ENCODE results near the gene GABRB1. TPM values are rescaled to one million over a fixed set of nuclear protein-coding genes. Genes with fewer than 3 reads are reported as not detected.

Gene GABRB1
- total RNA-seq, 1 donor from 2014 or later, result not detected

DNA sequence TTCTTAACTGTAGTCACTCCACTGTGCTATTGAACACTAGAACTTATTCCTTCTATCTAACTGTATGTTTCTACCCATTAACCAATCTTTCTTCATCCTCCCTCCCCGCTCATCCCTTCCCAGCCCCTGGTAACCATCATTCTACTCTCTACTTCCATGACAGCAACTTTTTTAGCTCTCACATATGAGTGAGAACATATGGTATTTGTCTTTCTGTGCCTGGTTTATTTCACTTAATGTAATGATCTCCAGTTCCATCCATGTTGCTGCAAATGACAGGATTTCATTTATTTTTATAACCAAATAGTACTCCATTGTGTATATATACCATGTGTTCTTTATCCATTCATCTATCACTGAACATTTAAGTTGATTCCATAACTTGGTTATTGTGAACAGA lies 186.5 kb downstream of the GABRB1 start:
- no peak for TF ChIP-seq CTCF (IDR thresholded peaks at IDR 0.05; ENCODE audit: insufficient read depth, low read length, severe bottlenecking)
- Histone ChIP-seq H3K4me3 (ENCODE audit: low read depth, low read length) (no peak overlapping the region), H3K27me3 (ENCODE audit: control insufficient read depth, insufficient read depth, low read length) (no peaks in the 10 kb centered on the region), H3K36me3 (ENCODE audit: control insufficient read depth, insufficient read depth, low read length) (no peaks in the 10 kb centered on the region)
- DNase-seq (ENCODE audit: low read depth) (no peak), FAIRE-seq (no peak)

DNA sequence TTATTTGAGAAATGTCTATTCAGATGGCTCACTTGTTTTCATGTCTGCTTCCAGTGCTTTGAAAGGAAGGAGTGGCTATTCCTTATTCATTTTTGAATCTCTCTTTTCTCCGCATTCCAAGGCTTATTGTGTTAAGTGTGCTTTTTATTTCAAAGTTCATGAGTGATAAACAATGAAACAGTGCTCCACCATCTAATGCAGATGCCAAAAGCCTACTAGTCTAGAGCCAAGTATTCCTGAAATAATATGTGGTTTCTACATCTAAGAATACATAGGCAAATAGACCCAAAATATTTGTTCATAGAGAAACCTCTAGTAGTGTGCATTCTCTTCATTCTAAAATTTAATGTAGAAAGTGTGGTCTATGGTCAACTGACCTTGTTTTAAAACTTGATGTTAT lies 187.3 kb downstream of the GABRB1 start:
- DNase-seq (ENCODE audit: low read depth) (no peak), FAIRE-seq (no peak)
- TF ChIP-seq CTCF (IDR thresholded peaks at IDR 0.05; ENCODE audit: insufficient read depth, low read length, severe bottlenecking), result no peak

GRCh38 chr4:47219586-47219985 lies 188.2 kb downstream of the GABRB1 start:
- Histone ChIP-seq H3K4me3 (ENCODE audit: low read depth, low read length) (no peak overlapping the region), H3K27me3 (ENCODE audit: control insufficient read depth, insufficient read depth, low read length) (no peaks in the 10 kb centered on the region), H3K36me3 (ENCODE audit: control insufficient read depth, insufficient read depth, low read length) (no peaks in the 10 kb centered on the region)
- FAIRE-seq (no peak), DNase-seq (ENCODE audit: low read depth) (no peak)
- no peak for TF ChIP-seq CTCF (IDR thresholded peaks at IDR 0.05; ENCODE audit: insufficient read depth, low read length, severe bottlenecking)

More for the DNA sequence above, 187.3 kb downstream of the GABRB1 start:
- Histone ChIP-seq H3K4me3 (ENCODE audit: low read depth, low read length) (no peak overlapping the region), H3K27me3 (ENCODE audit: control insufficient read depth, insufficient read depth, low read length) (no peaks in the 10 kb centered on the region), H3K36me3 (ENCODE audit: control insufficient read depth, insufficient read depth, low read length) (no peaks in the 10 kb centered on the region)

- TF ChIP-seq CTCF (IDR thresholded peaks at IDR 0.05; ENCODE audit: insufficient read depth, low read length, severe bottlenecking), result no peak
- DNase-seq (ENCODE audit: low read depth), result peak; percentile 18
- Histone ChIP-seq H3K36me3 (ENCODE audit: control insufficient read depth, insufficient read depth, low read length) (no peaks in the 10 kb centered on the region), H3K27me3 (ENCODE audit: control insufficient read depth, insufficient read depth, low read length) (no peaks in the 10 kb centered on the region), H3K4me3 (ENCODE audit: low read depth, low read length) (no peak overlapping the region)
- no peak for FAIRE-seq
These were observed 190.4 kb downstream of the GABRB1 start for GRCh38 chr4:47221721-47222120.

DNA sequence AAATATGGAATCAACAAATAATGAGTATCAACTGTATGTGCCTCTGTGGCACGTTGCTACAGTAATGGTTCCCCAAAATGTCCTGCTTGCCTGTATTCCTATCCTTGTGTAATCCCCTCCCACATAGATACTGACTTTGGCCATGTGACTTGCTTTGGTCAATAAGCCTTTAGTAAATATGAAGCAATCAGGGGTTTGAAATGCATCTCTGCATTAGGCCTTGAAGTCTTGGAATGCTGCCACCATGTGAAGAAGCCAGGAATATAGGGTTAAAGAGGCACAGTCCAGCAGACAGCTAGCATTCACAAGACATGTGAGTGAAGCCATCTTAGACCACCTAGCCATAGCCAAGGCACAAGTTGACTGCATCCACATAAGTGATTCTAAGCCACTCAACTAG lies 190.9 kb downstream of the GABRB1 start:
- no peak overlapping the region for H3K4me3 ChIP-seq (ENCODE audit: low read depth, low read length)
- no peak for FAIRE-seq
- TF ChIP-seq CTCF (IDR thresholded peaks at IDR 0.05; ENCODE audit: insufficient read depth, low read length, severe bottlenecking), result no peak
- no peaks in the 10 kb centered on the region for H3K27me3 ChIP-seq (ENCODE audit: control insufficient read depth, insufficient read depth, low read length)
- no peak for DNase-seq (ENCODE audit: low read depth)
- no peaks in the 10 kb centered on the region for H3K36me3 ChIP-seq (ENCODE audit: control insufficient read depth, insufficient read depth, low read length)

DNA sequence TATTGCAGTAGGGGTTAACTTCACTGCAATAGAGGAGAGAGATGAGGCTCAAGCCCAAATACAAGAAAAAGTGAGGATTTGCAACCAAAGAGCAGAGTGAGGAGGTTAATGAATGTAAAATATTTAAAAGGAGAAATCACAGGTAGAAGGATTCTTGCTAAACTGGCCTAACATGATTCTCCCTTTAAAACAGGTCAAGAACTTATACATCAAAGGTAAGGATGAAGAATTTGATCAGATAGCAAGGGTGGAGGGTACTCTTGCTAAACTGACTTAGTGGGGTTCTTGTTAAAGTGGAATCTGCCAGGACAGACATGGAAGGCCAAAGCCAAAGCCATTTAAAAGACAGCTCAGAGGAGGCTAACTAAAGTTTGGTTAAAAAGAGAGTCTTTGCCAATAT lies 193.0 kb downstream of the GABRB1 start:
- Histone ChIP-seq H3K27me3 (ENCODE audit: control insufficient read depth, insufficient read depth, low read length) (no peaks in the 10 kb centered on the region), H3K36me3 (ENCODE audit: control insufficient read depth, insufficient read depth, low read length) (no peaks in the 10 kb centered on the region), H3K4me3 (ENCODE audit: low read depth, low read length) (no peak overlapping the region)
- no peak for FAIRE-seq
- TF ChIP-seq CTCF (IDR thresholded peaks at IDR 0.05; ENCODE audit: insufficient read depth, low read length, severe bottlenecking), result no peak
- DNase-seq (ENCODE audit: low read depth), result no peak
